ENCODE results near the gene MGP. TPM values are rescaled to one million over a fixed set of nuclear protein-coding genes. Genes with fewer than 3 reads are reported as not detected.

The MGP gene
- total RNA-seq, 2 experiments from 2014 or later: not detected

- no peak overlapping the region for H3K4me2 ChIP-seq (ENCODE audit: low read length)
Observed at GRCh38 chr12:14928931-14929330, 43.3 kb upstream of the MGP start.

DNA sequence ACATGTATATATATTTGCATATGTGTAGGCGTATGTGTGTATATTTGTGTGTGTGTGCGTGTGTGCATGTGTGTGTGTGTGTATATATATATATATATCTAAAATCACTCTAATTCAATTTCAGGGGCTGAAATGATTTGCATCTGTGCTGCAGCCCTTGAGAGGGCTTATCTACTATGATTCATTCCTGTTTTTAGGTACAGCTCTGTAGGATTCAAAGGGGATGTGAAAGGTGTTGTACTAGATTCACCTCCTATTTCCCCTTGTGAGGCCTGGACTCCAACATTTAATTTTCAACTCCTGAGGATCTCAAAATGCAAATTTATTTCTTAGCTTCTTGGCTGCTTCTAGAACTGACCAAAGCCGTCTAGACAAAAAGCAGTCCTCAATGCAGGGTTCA lies 41.6 kb upstream of the MGP start:
- no peak overlapping the region for H2AFZ ChIP-seq (ENCODE audit: low read length)
- intact Hi-C loops (cut with micrococcal nuclease; ENCODE audit: unreplicated experiment): no loop called here
- TF ChIP-seq EZH2phosphoT487 (IDR thresholded peaks at IDR 0.05; ENCODE audit: borderline replicate concordance, low read depth, low read length): no peak
- TF ChIP-seq, protein P1, sequence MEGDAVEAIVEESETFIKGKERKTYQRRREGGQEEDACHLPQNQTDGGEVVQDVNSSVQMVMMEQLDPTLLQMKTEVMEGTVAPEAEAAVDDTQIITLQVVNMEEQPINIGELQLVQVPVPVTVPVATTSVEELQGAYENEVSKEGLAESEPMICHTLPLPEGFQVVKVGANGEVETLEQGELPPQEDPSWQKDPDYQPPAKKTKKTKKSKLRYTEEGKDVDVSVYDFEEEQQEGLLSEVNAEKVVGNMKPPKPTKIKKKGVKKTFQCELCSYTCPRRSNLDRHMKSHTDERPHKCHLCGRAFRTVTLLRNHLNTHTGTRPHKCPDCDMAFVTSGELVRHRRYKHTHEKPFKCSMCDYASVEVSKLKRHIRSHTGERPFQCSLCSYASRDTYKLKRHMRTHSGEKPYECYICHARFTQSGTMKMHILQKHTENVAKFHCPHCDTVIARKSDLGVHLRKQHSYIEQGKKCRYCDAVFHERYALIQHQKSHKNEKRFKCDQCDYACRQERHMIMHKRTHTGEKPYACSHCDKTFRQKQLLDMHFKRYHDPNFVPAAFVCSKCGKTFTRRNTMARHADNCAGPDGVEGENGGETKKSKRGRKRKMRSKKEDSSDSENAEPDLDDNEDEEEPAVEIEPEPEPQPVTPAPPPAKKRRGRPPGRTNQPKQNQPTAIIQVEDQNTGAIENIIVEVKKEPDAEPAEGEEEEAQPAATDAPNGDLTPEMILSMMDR (conservative IDR thresholded peaks at IDR 0.05; ENCODE audit: low read length): no peak
- H3K27ac ChIP-seq (ENCODE audit: low read depth, low read length, poor library complexity, severe bottlenecking): no peak overlapping the region
- no peaks in the 10 kb centered on the region for H3K79me2 ChIP-seq (ENCODE audit: insufficient read depth, low read depth, low read length)
- H4K20me1 ChIP-seq (ENCODE audit: insufficient read depth, low read length): no peaks in the 10 kb centered on the region
- no peaks in the 10 kb centered on the region for H3K9me3 ChIP-seq (ENCODE audit: low read length)
- POLR2A ChIA-PET: interaction anchor here (0.9 to 1.2 kb wide), 5 partner anchors 10 to 76 kb away, joined by 3 read pairs; partner anchors contain the start of gene ARHGDIB
- no peak for DNase-seq (ENCODE audit: low spot score)
- no TSS peak for BruUV-seq (replicated peaks)
- H3K4me1 ChIP-seq (ENCODE audit: insufficient read depth, low read length, poor library complexity, severe bottlenecking): peaks cover 5% of the 10 kb centered on the region
- no peaks in the 10 kb centered on the region for H3K9me2 ChIP-seq (ENCODE audit: insufficient read depth, low read length)
- CTCF ChIA-PET (ENCODE audit: unreplicated experiment): no interaction called here
- H3K4me3 ChIP-seq (ENCODE audit: low read depth, low read length, poor library complexity, severe bottlenecking): no peak overlapping the region
- H3K4me2 ChIP-seq (ENCODE audit: low read length): no peak overlapping the region
- no peaks in the 10 kb centered on the region; the same call in 1 of the 2 replicates for H3K36me3 ChIP-seq (ENCODE audit: insufficient read depth, low read length)

More at GRCh38 chr12:14928931-14929330, 43.3 kb upstream of the MGP start:
- H3K4me3 ChIP-seq (ENCODE audit: low read depth, low read length, poor library complexity, severe bottlenecking): no peak overlapping the region
- TF ChIP-seq, protein P1 (conservative IDR thresholded peaks at IDR 0.05; ENCODE audit: low read length): no peak
- CTCF ChIA-PET (ENCODE audit: unreplicated experiment): no interaction called here
- no peaks in the 10 kb centered on the region for H3K79me2 ChIP-seq (ENCODE audit: insufficient read depth, low read depth, low read length)
- peaks cover 5% of the 10 kb centered on the region for H3K4me1 ChIP-seq (ENCODE audit: insufficient read depth, low read length, poor library complexity, severe bottlenecking)
- no TSS peak for BruUV-seq (replicated peaks)
- intact Hi-C loops (cut with micrococcal nuclease; ENCODE audit: unreplicated experiment): no loop called here
- H3K27ac ChIP-seq (ENCODE audit: low read depth, low read length, poor library complexity, severe bottlenecking): no peak overlapping the region
- no peaks in the 10 kb centered on the region for H3K9me2 ChIP-seq (ENCODE audit: insufficient read depth, low read length)
- DNase-seq (ENCODE audit: low spot score): no peak
- no peaks in the 10 kb centered on the region for H4K20me1 ChIP-seq (ENCODE audit: insufficient read depth, low read length)
- H2AFZ ChIP-seq (ENCODE audit: low read length): no peak overlapping the region
- no peaks in the 10 kb centered on the region for H3K9me3 ChIP-seq (ENCODE audit: low read length)
- POLR2A ChIA-PET: interaction anchor here (0.7 to 1.2 kb wide), 3 partner anchors 9 to 71 kb away, joined by 3 to 4 read pairs (median 3); no protein-coding TSS in a partner anchor
- H3K36me3 ChIP-seq (ENCODE audit: insufficient read depth, low read length): peaks cover 13% of the 10 kb centered on the region

- no TSS peak for BruUV-seq (replicated peaks)
Observed at GRCh38 chr12:14924541-14924940, 38.9 kb upstream of the MGP start.

More at GRCh38 chr12:14924541-14924940, 38.9 kb upstream of the MGP start:
- H3K27ac ChIP-seq (ENCODE audit: low read depth, low read length, poor library complexity, severe bottlenecking): no peak overlapping the region
- ChIA-PET CTCF (ENCODE audit: unreplicated experiment) (no interaction called here), POLR2A (interaction anchor here (1.1 kb wide), 1 partner anchor 11 kb away, joined by 4 read pairs; no protein-coding TSS in a partner anchor)
- H2AFZ ChIP-seq (ENCODE audit: low read length): no peak overlapping the region
- no peaks in the 10 kb centered on the region for H3K9me3 ChIP-seq (ENCODE audit: low read length)
- peaks cover 5% of the 10 kb centered on the region; the same call in 1 of the 2 replicates for H3K36me3 ChIP-seq (ENCODE audit: insufficient read depth, low read length)
- DNase-seq (ENCODE audit: low spot score): no peak
- H3K4me1 ChIP-seq (ENCODE audit: insufficient read depth, low read length, poor library complexity, severe bottlenecking): peaks cover 16% of the 10 kb centered on the region
- H3K9me2 ChIP-seq (ENCODE audit: insufficient read depth, low read length): no peaks in the 10 kb centered on the region
- no peaks in the 10 kb centered on the region for H4K20me1 ChIP-seq (ENCODE audit: insufficient read depth, low read length)
- no peak overlapping the region for H3K4me3 ChIP-seq (ENCODE audit: low read depth, low read length, poor library complexity, severe bottlenecking)
- H3K79me2 ChIP-seq (ENCODE audit: insufficient read depth, low read depth, low read length): no peaks in the 10 kb centered on the region
- no peak overlapping the region for H3K4me2 ChIP-seq (ENCODE audit: low read length)
- intact Hi-C loops (cut with micrococcal nuclease; ENCODE audit: unreplicated experiment): no loop called here
- TF ChIP-seq, protein P1 (conservative IDR thresholded peaks at IDR 0.05; ENCODE audit: low read length): no peak
- TF ChIP-seq EZH2phosphoT487 (IDR thresholded peaks at IDR 0.05; ENCODE audit: borderline replicate concordance, low read depth, low read length): no peak

Measured in OCI-LY7 (cell line).